ENCODE data around the gene ATRAID.

The ATRAID gene

GRCh38 chr2:27179344-27180000, 32.4 kb upstream of the ATRAID start:
- H3K27ac ChIP-seq (ENCODE audit: low read length), result no peak overlapping the region
- no peak overlapping the region for H3K9ac ChIP-seq (ENCODE audit: low read depth, low read length)
- H3K27me3 ChIP-seq (ENCODE audit: insufficient read depth, low read length, poor library complexity), result peaks cover 19% of the 10 kb centered on the region
- no peaks in the 10 kb centered on the region for H4K20me1 ChIP-seq (ENCODE audit: insufficient read depth, low read length)
- no peak overlapping the region for H3K4me3 ChIP-seq (ENCODE audit: low read depth in 1 of 2, low read length in 2 of 2)
- H2AFZ ChIP-seq (ENCODE audit: low read depth, low read length), result no peak overlapping the region
- H3K4me1 ChIP-seq (ENCODE audit: insufficient read depth, low read length), result no peaks in the 10 kb centered on the region
- ATAC-seq (ENCODE audit: insufficient read depth, low read depth) (no peak), DNase-seq (no peak)
- H3K9me3 ChIP-seq (ENCODE audit: insufficient read depth, low read length, severe bottlenecking), result no peaks in the 10 kb centered on the region
- no peaks in the 10 kb centered on the region for H3K79me2 ChIP-seq (ENCODE audit: insufficient read depth, low read length)
- TF ChIP-seq EZH2 (IDR thresholded peaks at IDR 0.05; ENCODE audit: borderline replicate concordance, low read depth, low read length, severe bottlenecking) (no peak), CTCF (IDR thresholded peaks at IDR 0.05; ENCODE audit: borderline replicate concordance, extremely low read depth, low read length, poor library complexity, severe bottlenecking) (no peak)
- no peak overlapping the region for H3K4me2 ChIP-seq (ENCODE audit: insufficient read depth, low read length)
- H3K36me3 ChIP-seq (ENCODE audit: insufficient read depth, low read length), result no peaks in the 10 kb centered on the region

- no peak overlapping the region for H2AFZ ChIP-seq (ENCODE audit: low read depth, low read length)
- no peak for ATAC-seq (ENCODE audit: insufficient read depth, low read depth)
- no peak overlapping the region for H3K9ac ChIP-seq (ENCODE audit: low read depth, low read length)
Measured at GRCh38 chr2:27182346-27182745, 29.5 kb upstream of the ATRAID start.

GRCh38 chr2:27184115-27184514, 27.7 kb upstream of the ATRAID start:
- H3K27me3 ChIP-seq (ENCODE audit: insufficient read depth, low read length, poor library complexity), result peaks cover 16% of the 10 kb centered on the region
- DNase-seq (no peak), ATAC-seq (ENCODE audit: insufficient read depth, low read depth) (no peak)
- H3K36me3 ChIP-seq (ENCODE audit: insufficient read depth, low read length), result no peaks in the 10 kb centered on the region
- no peaks in the 10 kb centered on the region for H3K9me3 ChIP-seq (ENCODE audit: insufficient read depth, low read length, severe bottlenecking)
- no peaks in the 10 kb centered on the region for H3K4me1 ChIP-seq (ENCODE audit: insufficient read depth, low read length)
- H3K4me3 ChIP-seq (ENCODE audit: low read depth in 1 of 2, low read length in 2 of 2), result no peak overlapping the region
- no peak overlapping the region for H3K4me2 ChIP-seq (ENCODE audit: insufficient read depth, low read length)
- TF ChIP-seq EZH2 (IDR thresholded peaks at IDR 0.05; ENCODE audit: borderline replicate concordance, low read depth, low read length, severe bottlenecking), result no peak
- TF ChIP-seq CTCF (IDR thresholded peaks at IDR 0.05; ENCODE audit: borderline replicate concordance, extremely low read depth, low read length, poor library complexity, severe bottlenecking), result no peak
- H3K79me2 ChIP-seq (ENCODE audit: insufficient read depth, low read length), result no peaks in the 10 kb centered on the region
- H3K27ac ChIP-seq (ENCODE audit: low read length), result no peak overlapping the region
- no peaks in the 10 kb centered on the region for H4K20me1 ChIP-seq (ENCODE audit: insufficient read depth, low read length)
- no peak overlapping the region for H3K9ac ChIP-seq (ENCODE audit: low read depth, low read length)
- H2AFZ ChIP-seq (ENCODE audit: low read depth, low read length), result no peak overlapping the region

More at GRCh38 chr2:27182346-27182745, 29.5 kb upstream of the ATRAID start:
- no peaks in the 10 kb centered on the region for H4K20me1 ChIP-seq (ENCODE audit: insufficient read depth, low read length)
- H3K36me3 ChIP-seq (ENCODE audit: insufficient read depth, low read length), result no peaks in the 10 kb centered on the region
- no peak overlapping the region for H3K4me2 ChIP-seq (ENCODE audit: insufficient read depth, low read length)
- no peak for DNase-seq
- TF ChIP-seq CTCF (IDR thresholded peaks at IDR 0.05; ENCODE audit: borderline replicate concordance, extremely low read depth, low read length, poor library complexity, severe bottlenecking) (no peak), EZH2 (IDR thresholded peaks at IDR 0.05; ENCODE audit: borderline replicate concordance, low read depth, low read length, severe bottlenecking) (no peak)
- no peaks in the 10 kb centered on the region for H3K4me1 ChIP-seq (ENCODE audit: insufficient read depth, low read length)
- H3K27me3 ChIP-seq (ENCODE audit: insufficient read depth, low read length, poor library complexity), result peaks cover 19% of the 10 kb centered on the region
- no peak overlapping the region for H3K27ac ChIP-seq (ENCODE audit: low read length)
- H3K4me3 ChIP-seq (ENCODE audit: low read depth in 1 of 2, low read length in 2 of 2), result no peak overlapping the region
- no peaks in the 10 kb centered on the region for H3K79me2 ChIP-seq (ENCODE audit: insufficient read depth, low read length)
- no peaks in the 10 kb centered on the region for H3K9me3 ChIP-seq (ENCODE audit: insufficient read depth, low read length, severe bottlenecking)
